ENCODE data around the gene ANKRD28. TPM values are rescaled to one million over a fixed set of nuclear protein-coding genes. Genes with fewer than 3 reads are reported as not detected.

ANKRD28 gene
- polyA plus RNA-seq, 1 of the 3 experiments (the other 2 are of a cell fraction) = 74.8 TPM

DNA sequence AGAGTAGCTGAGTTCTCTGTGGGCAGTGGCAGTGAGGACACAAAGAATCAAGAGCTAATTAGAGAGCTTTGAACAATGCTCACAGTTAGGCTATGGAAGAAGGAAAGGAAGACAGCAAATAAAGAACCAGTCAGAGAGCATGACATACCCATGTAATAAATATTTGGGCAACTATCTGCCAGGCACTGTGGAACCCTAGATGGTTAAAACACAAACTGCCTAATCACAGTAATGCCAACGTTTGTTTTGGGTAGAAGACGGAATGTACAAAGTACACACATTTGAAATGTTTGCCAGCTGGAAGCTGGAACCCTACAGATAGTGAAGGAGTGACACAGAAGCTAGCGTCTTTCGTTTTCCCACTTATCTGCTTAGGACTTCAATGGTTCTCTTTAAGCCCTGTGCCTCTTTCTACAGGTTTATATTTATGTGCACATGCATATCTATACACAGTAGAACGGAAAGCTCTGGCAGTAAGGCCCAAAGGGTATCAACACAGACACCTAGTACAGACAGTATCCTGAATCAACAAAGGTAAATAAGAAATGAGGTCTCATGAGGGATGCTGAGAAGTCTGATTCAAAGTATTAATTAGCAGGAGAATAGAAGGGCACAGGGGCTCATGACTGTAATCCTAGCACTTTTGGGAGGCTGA lies 44.6 kb downstream of the ANKRD28 start:
- Histone ChIP-seq H3K9me2 (no peaks in the 10 kb centered on the region), H3K79me2 (ENCODE audit: insufficient read depth) (peaks cover 97% of the 10 kb centered on the region), H3K4me1 (ENCODE audit: control insufficient read depth in 1 of 2, insufficient read depth in 2 of 2, low read depth in 1 of 2, low read length in 1 of 2) (peaks cover 4 to 17% of the 10 kb centered on the region in 2 experiments; a peak in 2 of 4 replicates), H3K9ac (peak overlapping the region; percentile 24; the same call in 1 of the 2 replicates), H3K27me3 (ENCODE audit: insufficient read depth) (no peaks in the 10 kb centered on the region), H2AFZ (ENCODE audit: low read depth) (no peak overlapping the region), H4K20me1 (ENCODE audit: insufficient read depth) (no peaks in the 10 kb centered on the region), H3F3A (replicated peaks; ENCODE audit: insufficient read depth) (peaks cover 35% of the 10 kb centered on the region), H3K27ac (ENCODE audit: low read depth in 2 of 2, low read length in 1 of 2) (peak overlapping the region in 1 of 2 experiments; percentile 65; a peak in 2 of 4 replicates), H3K36me3 (replicated peaks in 1 of 2; ENCODE audit: control insufficient read depth in 1 of 2, insufficient read depth in 2 of 2, low read length in 1 of 2) (peaks cover 69% of the 10 kb centered on the region in 2 experiments), H3K4me3 (ENCODE audit: low read depth in 2 of 2, low read length in 1 of 2) (no peak overlapping the region), H3K9me3 (no peaks in the 10 kb centered on the region), H3K4me2 (no peak overlapping the region)
- TF ChIP-seq GATA2 (CRISPR knock-in tag; IDR thresholded peaks at IDR 0.05) (no peak), NFIC (IDR thresholded peaks at IDR 0.05; ENCODE audit: borderline replicate concordance) (no peak), TAF1 (IDR thresholded peaks at IDR 0.05; ENCODE audit: borderline replicate concordance, low read depth, low read length) (no peak)
- CTCF ChIA-PET = interaction anchor here (0.5 to 1.1 kb wide), 3 partner anchors 19 to 425 kb away, joined by 3 read pairs; no protein-coding TSS in a partner anchor
- WGBS (ENCODE audit: low lambda C conversion rate) = 83% methylated on average over 5 of the region's 5 CpGs
- no peak for DNase-seq
- POLR2A ChIA-PET = interaction anchor here (0.6 kb wide), 1 partner anchor 530 kb away, joined by 3 read pairs; no protein-coding TSS in a partner anchor

DNA sequence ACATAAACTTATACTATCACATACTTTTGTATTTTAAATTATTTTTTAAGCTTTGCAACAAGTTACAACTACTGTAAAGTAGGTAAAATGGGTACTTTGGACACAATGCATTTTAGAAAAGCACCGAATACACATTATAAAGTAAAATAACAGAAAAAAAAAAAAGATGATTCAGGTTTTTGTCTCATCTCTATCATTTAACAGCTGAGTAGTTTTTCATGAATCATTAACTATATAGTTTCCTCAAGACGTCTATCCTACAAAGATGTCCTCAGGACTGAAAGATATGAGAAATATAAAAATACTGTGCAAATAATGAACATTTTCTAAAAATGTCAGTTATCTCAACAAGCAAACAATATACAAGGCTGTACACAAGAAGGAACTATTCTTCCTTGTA lies 46.9 kb downstream of the ANKRD28 start:
- Histone ChIP-seq H3K4me1 (ENCODE audit: control insufficient read depth in 1 of 2, insufficient read depth in 2 of 2, low read depth in 1 of 2, low read length in 1 of 2) (peaks cover 4 to 17% of the 10 kb centered on the region in 2 experiments; a peak in 2 of 4 replicates), H3K27me3 (ENCODE audit: insufficient read depth) (no peaks in the 10 kb centered on the region), H3K9ac (no peak overlapping the region), H3K9me2 (no peaks in the 10 kb centered on the region), H3K36me3 (replicated peaks in 1 of 2; ENCODE audit: control insufficient read depth in 1 of 2, insufficient read depth in 2 of 2, low read length in 1 of 2) (peaks cover 51 to 75% of the 10 kb centered on the region in 2 experiments), H3K4me2 (no peak overlapping the region), H3K9me3 (no peaks in the 10 kb centered on the region), H4K20me1 (ENCODE audit: insufficient read depth) (no peaks in the 10 kb centered on the region), H3K27ac (ENCODE audit: low read depth in 2 of 2, low read length in 1 of 2) (no peak overlapping the region), H2AFZ (ENCODE audit: low read depth) (no peak overlapping the region), H3K79me2 (ENCODE audit: insufficient read depth) (peaks cover 97% of the 10 kb centered on the region), H3F3A (replicated peaks; ENCODE audit: insufficient read depth) (peaks cover 44% of the 10 kb centered on the region), H3K4me3 (ENCODE audit: low read depth in 2 of 2, low read length in 1 of 2) (no peak overlapping the region)
- no peak for DNase-seq
- whole genome bisulfite sequencing (ENCODE audit: low lambda C conversion rate) = 85% methylated on average over 2 of the region's 2 CpGs
- TF ChIP-seq NFIC (IDR thresholded peaks at IDR 0.05; ENCODE audit: borderline replicate concordance) = no peak
- no peak for TF ChIP-seq POLR2AphosphoS5 (IDR thresholded peaks at IDR 0.05; ENCODE audit: low read depth, low read length)
- no peak for TF ChIP-seq TAF1 (IDR thresholded peaks at IDR 0.05; ENCODE audit: borderline replicate concordance, low read depth, low read length)
- TF ChIP-seq, protein P1, sequence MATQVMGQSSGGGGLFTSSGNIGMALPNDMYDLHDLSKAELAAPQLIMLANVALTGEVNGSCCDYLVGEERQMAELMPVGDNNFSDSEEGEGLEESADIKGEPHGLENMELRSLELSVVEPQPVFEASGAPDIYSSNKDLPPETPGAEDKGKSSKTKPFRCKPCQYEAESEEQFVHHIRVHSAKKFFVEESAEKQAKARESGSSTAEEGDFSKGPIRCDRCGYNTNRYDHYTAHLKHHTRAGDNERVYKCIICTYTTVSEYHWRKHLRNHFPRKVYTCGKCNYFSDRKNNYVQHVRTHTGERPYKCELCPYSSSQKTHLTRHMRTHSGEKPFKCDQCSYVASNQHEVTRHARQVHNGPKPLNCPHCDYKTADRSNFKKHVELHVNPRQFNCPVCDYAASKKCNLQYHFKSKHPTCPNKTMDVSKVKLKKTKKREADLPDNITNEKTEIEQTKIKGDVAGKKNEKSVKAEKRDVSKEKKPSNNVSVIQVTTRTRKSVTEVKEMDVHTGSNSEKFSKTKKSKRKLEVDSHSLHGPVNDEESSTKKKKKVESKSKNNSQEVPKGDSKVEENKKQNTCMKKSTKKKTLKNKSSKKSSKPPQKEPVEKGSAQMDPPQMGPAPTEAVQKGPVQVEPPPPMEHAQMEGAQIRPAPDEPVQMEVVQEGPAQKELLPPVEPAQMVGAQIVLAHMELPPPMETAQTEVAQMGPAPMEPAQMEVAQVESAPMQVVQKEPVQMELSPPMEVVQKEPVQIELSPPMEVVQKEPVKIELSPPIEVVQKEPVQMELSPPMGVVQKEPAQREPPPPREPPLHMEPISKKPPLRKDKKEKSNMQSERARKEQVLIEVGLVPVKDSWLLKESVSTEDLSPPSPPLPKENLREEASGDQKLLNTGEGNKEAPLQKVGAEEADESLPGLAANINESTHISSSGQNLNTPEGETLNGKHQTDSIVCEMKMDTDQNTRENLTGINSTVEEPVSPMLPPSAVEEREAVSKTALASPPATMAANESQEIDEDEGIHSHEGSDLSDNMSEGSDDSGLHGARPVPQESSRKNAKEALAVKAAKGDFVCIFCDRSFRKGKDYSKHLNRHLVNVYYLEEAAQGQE (IDR thresholded peaks at IDR 0.05; ENCODE audit: low read depth, low read length) = no peak
- TF ChIP-seq FOXM1 (IDR thresholded peaks at IDR 0.05; ENCODE audit: low read depth) = no peak
- TF ChIP-seq SMC3 (IDR thresholded peaks at IDR 0.05; ENCODE audit: low read depth, low read length) = no peak
- no peak for TF ChIP-seq GATA2 (CRISPR knock-in tag; IDR thresholded peaks at IDR 0.05)
- TF ChIP-seq MEF2A (IDR thresholded peaks at IDR 0.05; ENCODE audit: borderline replicate concordance, low read depth) = no peak
- TF ChIP-seq RFX5 (IDR thresholded peaks at IDR 0.05; ENCODE audit: low read length) = no peak
- TF ChIP-seq, protein P2, sequence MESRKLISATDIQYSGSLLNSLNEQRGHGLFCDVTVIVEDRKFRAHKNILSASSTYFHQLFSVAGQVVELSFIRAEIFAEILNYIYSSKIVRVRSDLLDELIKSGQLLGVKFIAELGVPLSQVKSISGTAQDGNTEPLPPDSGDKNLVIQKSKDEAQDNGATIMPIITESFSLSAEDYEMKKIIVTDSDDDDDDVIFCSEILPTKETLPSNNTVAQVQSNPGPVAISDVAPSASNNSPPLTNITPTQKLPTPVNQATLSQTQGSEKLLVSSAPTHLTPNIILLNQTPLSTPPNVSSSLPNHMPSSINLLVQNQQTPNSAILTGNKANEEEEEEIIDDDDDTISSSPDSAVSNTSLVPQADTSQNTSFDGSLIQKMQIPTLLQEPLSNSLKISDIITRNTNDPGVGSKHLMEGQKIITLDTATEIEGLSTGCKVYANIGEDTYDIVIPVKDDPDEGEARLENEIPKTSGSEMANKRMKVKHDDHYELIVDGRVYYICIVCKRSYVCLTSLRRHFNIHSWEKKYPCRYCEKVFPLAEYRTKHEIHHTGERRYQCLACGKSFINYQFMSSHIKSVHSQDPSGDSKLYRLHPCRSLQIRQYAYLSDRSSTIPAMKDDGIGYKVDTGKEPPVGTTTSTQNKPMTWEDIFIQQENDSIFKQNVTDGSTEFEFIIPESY (IDR thresholded peaks at IDR 0.05; ENCODE audit: borderline replicate concordance, low read depth) = no peak
- TF ChIP-seq EZH2phosphoT487 (IDR thresholded peaks at IDR 0.05; ENCODE audit: borderline replicate concordance, low read depth) = no peak
- no peak for TF ChIP-seq CHD2 (IDR thresholded peaks at IDR 0.05; ENCODE audit: low read length, partially characterized antibody)
- TF ChIP-seq JUND (IDR thresholded peaks at IDR 0.05) = no peak
- TF ChIP-seq FOSL2 (IDR thresholded peaks at IDR 0.05; ENCODE audit: borderline replicate concordance, low read depth) = no peak
- TF ChIP-seq TEAD4 (IDR thresholded peaks at IDR 0.05; ENCODE audit: borderline replicate concordance, insufficient read depth) = no peak
- ChIA-PET POLR2A (no interaction called here), CTCF (no interaction called here)

Measured in SK-N-SH (cell line).